ENCODE data around the gene DYNC2H1.

- TF ChIP-seq POLR2A (IDR thresholded peaks at IDR 0.05): no peak
- no peak for TF ChIP-seq CTCF (IDR thresholded peaks at IDR 0.05)
Measured at GRCh38 chr11:103528596-103528995, 419.4 kb downstream of the DYNC2H1 start.

Measured in Peyer's patch (tissue), 4 donors.